Measurements from ENCODE around the gene ZNF324.

DNA sequence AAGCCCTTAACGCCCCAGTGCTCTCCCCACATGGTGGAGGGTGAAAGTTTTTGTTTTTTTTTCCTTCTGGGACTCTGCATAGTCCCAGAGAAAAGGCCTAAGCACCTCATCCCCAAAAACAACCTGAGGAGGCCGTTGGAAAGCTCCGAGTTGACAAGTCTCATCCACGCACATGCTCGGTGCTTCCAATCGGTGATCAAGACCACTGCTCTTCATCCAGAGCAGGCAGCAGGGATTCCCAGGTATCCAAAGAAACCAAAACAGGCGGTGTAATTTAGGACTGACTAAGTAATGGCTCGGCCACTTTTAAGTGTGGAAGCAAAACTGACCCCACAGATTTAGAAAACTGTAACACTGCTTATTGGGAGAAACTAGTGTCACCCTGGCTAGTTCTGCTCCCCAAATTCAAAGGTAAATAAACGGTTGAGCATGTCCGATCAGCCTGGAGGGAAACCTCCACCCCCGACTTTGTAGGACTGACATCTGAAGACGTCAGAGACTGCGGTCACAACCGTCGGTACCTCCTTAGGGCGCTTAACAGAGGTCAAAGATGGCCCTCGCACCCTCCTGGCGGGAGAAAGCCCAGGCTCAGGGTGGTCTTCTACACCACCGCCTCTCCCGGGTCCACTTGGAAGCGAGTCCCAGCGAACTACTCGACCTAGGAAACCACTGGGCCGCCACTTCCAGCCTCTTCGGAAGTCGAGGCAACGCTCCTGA is 8.3 kb downstream of the ZNF324 start:
- TF ChIP-seq, protein P1, sequence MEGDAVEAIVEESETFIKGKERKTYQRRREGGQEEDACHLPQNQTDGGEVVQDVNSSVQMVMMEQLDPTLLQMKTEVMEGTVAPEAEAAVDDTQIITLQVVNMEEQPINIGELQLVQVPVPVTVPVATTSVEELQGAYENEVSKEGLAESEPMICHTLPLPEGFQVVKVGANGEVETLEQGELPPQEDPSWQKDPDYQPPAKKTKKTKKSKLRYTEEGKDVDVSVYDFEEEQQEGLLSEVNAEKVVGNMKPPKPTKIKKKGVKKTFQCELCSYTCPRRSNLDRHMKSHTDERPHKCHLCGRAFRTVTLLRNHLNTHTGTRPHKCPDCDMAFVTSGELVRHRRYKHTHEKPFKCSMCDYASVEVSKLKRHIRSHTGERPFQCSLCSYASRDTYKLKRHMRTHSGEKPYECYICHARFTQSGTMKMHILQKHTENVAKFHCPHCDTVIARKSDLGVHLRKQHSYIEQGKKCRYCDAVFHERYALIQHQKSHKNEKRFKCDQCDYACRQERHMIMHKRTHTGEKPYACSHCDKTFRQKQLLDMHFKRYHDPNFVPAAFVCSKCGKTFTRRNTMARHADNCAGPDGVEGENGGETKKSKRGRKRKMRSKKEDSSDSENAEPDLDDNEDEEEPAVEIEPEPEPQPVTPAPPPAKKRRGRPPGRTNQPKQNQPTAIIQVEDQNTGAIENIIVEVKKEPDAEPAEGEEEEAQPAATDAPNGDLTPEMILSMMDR (IDR thresholded peaks at IDR 0.05): no peak
- no peak for TF ChIP-seq POLR2A (IDR thresholded peaks at IDR 0.05)
